ENCODE measurements around the gene RBM39. TPM values are rescaled to one million over a fixed set of nuclear protein-coding genes. Genes with fewer than 3 reads are reported as not detected.

Gene RBM39
- total RNA-seq, 2 donors from 2014 or later: 143 to 172 TPM

DNA sequence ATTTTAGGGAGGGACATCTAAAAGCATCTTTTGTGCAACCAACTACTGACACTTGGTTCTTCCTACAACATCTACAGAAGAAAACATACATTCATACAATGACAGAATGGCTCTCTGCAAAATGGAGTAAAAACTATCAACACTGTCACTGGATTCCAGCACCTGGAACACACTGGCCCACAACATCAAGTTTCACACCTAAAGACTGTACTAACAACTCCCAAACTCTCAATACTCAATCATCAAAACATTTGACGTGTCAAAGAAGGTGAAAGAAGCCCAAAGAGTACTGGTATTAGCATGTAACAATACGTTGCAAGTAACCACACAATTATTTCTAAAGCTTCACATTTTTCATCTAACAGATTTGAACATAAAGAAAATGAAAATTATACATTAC lies 79.5 kb downstream of the RBM39 start:
- intact Hi-C loops (cut with DNase I): loop anchor here in 1 of 2 donors (5.0 kb wide), 1 partner anchor 45 kb away; the partner anchor contains the start of gene SPAG4
- ATAC-seq (no peak), DNase-seq (no peak)

DNA sequence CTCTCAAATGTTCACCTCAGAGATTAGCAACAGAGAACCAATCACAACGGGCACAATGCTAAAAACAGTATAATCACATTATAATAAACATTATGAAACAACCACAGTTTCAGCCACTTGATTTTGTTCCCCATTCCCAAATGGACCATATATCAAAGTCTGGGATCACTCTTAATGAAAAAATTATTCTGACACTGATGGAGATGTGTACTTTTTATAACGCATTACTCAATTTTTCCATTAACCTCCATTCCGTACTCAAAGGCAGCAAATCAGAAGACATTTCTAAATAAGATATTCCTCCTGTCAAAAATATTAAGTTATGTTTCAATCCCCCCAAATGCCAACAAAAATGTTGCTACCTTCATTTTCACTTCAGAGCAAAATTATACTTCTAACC lies 80.2 kb downstream of the RBM39 start:
- intact Hi-C loops (cut with DNase I): loop anchor here in 1 of 2 donors (5.0 kb wide), 1 partner anchor 45 kb away; the partner anchor contains the start of gene SPAG4
- ATAC-seq (no peak), DNase-seq (no peak)

DNA sequence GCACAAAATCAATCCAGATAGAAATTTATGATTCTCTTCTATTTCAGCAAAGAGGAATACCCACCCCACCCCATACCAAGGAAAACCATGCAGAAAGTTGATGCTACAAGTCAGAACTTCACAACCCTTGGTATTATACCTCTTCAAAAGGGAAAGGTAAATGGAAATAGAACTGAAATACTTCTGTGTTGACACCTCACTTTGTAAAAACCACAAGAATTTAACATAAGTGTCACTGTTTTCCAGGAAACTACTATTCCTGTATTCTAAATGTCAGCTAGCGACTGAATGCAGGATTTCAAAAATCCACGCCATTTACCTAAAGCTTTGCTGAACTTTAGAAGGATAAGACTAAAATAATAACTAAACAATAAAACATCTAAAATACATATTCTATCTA lies 81.0 kb downstream of the RBM39 start:
- intact Hi-C loops (cut with DNase I): loop anchor here in 1 of 2 donors (5.0 kb wide), 1 partner anchor 44 kb away; the partner anchor contains the start of gene SPAG4
- DNase-seq (no peak), ATAC-seq (no peak)

DNA sequence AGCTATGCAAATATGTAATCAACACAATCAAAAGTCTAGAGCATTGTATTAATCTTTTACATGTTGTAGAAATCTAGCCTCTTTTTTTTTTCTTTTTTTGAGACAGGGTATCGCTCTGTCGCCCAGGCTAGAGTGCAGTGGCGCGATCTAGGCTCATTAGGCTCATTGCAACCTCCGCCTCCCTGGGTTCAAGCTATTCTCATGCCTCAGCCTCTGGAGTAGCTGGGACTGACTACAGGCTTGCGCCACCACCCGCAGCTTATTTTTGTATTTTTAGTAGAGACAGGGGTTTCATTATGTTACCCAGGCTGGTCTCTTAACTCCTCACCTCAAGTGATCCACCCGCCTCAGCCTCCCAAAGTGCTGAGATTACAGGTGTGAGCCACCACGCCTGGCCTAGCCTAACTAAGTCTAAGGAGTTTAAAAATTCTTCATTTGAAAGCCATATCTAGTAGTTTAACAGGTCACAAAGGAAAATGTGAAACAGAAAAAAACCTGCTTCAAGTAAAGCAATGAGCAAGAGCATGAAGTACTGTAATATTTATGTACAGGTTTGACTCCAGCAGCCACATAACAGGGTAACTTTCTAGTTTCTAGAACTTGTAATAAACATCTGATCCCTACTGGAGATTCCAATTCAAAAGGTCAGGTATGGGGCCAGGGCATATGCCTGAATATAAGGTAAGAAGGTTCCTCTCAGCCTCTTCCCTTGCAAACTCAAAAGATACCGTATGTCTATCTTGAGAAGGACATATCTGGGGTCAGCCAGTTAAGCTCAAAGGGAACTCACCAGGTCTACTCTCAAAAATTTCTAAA lies 81.7 kb downstream of the RBM39 start:
- intact Hi-C loops (cut with DNase I): loop anchor here in 1 of 2 donors (5.0 kb wide), 1 partner anchor 43 kb away; the partner anchor contains the start of gene SPAG4
- ATAC-seq (no peak), DNase-seq (no peak)

DNA sequence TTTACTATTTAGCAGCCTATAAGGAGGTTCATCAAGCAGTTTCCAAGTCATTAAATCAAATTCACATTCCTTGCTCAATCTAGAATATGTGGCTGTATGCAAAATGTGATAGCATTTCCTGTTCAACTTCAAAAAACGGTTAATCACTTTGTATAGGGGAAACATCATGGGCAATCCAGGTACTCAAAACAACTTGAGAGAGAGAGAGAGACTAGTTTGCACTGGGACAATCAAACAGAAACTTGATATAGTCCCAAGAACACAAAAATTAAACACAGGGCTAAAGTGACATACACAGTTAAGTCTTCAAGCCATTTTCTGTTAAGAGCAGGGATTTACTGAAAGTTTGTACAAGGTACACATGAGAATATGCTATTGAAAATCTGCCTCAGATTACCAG lies 84.8 kb downstream of the RBM39 start:
- ATAC-seq: no peak
- DNase-seq: no peak
- intact Hi-C loops (cut with DNase I): no loop called here

DNA sequence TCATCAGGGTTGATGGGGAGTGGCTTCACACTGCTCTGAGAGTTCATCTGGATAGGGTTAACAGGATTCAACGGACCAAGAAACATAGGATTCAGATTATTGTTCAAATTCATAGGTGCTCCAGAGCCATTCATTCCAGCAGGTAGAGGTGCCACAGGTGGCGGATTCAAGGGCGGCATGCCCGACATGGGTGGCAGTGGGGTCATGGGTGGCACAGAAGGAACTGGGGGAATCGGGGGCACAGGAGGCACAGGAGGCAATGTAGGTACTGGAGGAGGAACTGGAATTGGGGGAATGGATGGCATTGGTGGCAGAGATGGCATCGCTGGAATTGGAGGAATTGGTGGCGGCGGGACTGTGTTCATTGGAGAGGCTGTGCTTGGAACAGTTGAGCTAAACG lies 87.6 kb downstream of the RBM39 start:
- intact Hi-C loops (cut with DNase I): no loop called here
- no peak for DNase-seq
- no peak for ATAC-seq

DNA sequence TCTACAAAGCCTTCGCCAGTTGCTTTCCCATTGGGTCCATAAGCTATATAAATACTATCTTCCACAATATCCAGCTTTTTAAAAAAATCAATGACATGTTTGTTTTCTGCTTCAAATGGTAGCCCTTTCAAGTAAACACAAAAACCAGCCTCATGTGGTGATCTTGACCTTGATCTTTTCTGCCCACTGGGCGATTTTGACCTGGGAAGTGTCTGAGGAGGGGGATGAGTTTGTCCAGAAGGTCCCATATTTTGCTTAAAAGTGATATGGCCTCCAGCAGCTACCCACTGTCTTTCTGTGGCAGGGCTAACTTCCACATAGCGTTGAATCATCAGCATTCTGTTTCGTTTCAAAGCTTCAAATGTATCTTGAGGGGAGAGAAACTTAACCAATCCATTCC lies 88.2 kb downstream of the RBM39 start:
- intact Hi-C loops (cut with DNase I): no loop called here
- DNase-seq: no peak
- no peak for ATAC-seq

Other genes starting within 250 kb of the RBM39 start
- not detected for gene C20orf173, start 212.6 kb downstream of the RBM39 start, total RNA-seq
- gene ERGIC3, start 200.2 kb downstream of the RBM39 start, total RNA-seq: 100 to 1,000 TPM; 119 to 120 TPM
- gene SPAG4, start 126.4 kb downstream of the RBM39 start, total RNA-seq: 1 to 10 TPM; 2.5 to 6.0 TPM
- gene CPNE1, start 77.4 kb downstream of the RBM39 start, total RNA-seq: 10 to 100 TPM; 69.1 to 84.1 TPM
- gene RBM12, start 77.4 kb downstream of the RBM39 start, total RNA-seq: 10 to 100 TPM; 44.6 to 62.7 TPM
- 10 to 100 TPM; 33.6 to 36.8 TPM for gene NFS1, start 42.9 kb downstream of the RBM39 start, total RNA-seq
- 100 to 1,000 TPM; 172 to 184 TPM for gene ROMO1, start 42.9 kb downstream of the RBM39 start, total RNA-seq
- gene PHF20, start 29.8 kb upstream of the RBM39 start, total RNA-seq: 10 to 100 TPM; 45.5 to 50.5 TPM
- 10 to 100 TPM; 41.0 to 52.2 TPM for gene SCAND1, start 212.2 kb upstream of the RBM39 start, total RNA-seq
- 1 to 10 TPM; 3.2 to 3.4 TPM for gene CNBD2, start 226.3 kb upstream of the RBM39 start, total RNA-seq

Measured in left cardiac atrium (tissue), 4 donors.